HPDE6-E6E7 (cell line): ENCODE measurements around the gene SLC35F6.

Source experiments
- DNase-seq: peaks from one replicate; pipeline ENCODE4 v3.0.0; 2011; ENCODE audit warnings: missing footprints; ENCODE audit errors: extremely low spot score

The SLC35F6 gene, protein sequence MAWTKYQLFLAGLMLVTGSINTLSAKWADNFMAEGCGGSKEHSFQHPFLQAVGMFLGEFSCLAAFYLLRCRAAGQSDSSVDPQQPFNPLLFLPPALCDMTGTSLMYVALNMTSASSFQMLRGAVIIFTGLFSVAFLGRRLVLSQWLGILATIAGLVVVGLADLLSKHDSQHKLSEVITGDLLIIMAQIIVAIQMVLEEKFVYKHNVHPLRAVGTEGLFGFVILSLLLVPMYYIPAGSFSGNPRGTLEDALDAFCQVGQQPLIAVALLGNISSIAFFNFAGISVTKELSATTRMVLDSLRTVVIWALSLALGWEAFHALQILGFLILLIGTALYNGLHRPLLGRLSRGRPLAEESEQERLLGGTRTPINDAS

GRCh38 chr2:26764078-26764887 is at the start of gene SLC35F6:
TSS of gene SLC35F6 (plus strand) at chr2:26764284. CDS start at chr2:26764350, 66 bp downstream.
- DNase-seq: peak; percentile 60

DNA sequence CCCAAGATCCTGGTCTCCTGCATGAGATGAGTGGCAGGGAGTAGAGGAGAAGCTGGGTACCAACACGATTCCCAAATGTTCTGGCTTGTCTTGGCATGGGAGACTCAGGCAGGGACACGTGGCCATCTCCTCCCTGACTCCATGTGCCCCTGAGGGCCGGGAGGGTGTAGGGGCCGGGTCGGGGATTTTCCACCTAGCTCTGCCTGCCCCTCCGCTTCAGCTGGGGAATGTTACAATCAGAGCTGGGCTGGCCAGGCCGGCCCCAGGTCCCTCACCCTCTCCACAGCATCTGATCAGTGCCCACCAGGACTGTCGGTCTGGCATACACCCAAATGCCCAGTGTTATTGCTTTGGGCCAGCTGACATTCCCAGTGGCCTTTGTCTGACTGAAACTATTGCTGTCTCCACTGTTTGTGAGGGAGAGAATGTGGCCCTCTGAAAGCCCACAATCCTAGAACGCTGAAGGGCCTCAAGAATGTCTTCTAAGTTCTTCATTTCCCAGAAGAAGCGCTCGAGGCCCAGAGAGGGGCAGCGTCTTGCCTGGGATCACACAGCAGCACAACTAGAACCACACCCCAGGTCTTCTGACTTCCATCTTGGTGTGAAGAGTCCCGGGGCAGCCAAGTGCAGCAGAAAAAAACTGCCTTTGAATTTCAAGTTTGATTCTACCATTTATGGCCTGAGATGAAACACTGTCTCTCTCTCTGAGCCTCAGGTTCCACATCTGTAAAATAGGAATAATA is 48.4 kb upstream of the SLC35F6 start:
- DNase-seq: no peak

DNA sequence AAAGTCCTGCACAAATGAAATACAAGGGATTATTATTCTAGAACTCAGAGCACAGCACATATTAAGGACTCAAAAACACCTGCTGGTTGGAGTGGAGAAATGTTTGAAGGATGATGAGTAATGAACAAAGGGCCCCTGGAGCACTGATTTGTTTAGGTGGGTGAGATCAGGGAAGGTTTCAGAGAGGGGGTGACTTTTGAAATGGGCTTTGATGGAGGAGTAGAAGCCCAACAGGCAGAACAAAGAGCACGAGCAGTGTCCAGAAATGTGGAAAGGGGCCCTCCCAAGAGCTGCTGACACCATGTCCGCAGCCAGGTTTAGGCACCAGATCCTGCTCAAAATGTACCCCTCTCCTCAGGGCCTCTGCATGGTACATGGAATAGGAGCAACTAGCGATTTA is 47.7 kb upstream of the SLC35F6 start:
- no peak for DNase-seq

GRCh38 chr2:26716769-26717168 is 47.3 kb upstream of the SLC35F6 start:
- no peak for DNase-seq

DNA sequence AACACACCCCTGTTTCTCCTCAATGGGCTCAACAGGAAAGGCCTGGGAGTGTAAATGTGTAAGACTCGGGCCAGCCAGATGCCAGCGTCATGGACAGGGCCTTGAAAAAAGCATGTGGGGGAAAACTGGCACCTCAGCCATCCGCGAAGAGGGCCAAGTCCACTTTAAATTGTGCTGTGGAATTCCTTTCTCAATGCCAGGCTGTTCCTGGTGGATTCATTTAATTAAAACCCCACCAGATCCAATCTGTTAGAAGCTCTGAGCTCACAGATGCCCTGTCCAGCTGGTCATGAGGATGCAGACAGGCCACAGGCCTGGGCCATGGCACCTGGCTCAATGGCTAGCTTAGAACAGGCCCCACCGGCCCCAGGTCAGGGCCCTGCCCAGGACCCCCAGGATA is 46.7 kb upstream of the SLC35F6 start:
- no peak for DNase-seq

- no peak for DNase-seq
These were observed 45.0 kb upstream of the SLC35F6 start for GRCh38 chr2:26718949-26719686.

GRCh38 chr2:26720322-26721114 is 43.6 kb upstream of the SLC35F6 start:
- DNase-seq: no peak

DNA sequence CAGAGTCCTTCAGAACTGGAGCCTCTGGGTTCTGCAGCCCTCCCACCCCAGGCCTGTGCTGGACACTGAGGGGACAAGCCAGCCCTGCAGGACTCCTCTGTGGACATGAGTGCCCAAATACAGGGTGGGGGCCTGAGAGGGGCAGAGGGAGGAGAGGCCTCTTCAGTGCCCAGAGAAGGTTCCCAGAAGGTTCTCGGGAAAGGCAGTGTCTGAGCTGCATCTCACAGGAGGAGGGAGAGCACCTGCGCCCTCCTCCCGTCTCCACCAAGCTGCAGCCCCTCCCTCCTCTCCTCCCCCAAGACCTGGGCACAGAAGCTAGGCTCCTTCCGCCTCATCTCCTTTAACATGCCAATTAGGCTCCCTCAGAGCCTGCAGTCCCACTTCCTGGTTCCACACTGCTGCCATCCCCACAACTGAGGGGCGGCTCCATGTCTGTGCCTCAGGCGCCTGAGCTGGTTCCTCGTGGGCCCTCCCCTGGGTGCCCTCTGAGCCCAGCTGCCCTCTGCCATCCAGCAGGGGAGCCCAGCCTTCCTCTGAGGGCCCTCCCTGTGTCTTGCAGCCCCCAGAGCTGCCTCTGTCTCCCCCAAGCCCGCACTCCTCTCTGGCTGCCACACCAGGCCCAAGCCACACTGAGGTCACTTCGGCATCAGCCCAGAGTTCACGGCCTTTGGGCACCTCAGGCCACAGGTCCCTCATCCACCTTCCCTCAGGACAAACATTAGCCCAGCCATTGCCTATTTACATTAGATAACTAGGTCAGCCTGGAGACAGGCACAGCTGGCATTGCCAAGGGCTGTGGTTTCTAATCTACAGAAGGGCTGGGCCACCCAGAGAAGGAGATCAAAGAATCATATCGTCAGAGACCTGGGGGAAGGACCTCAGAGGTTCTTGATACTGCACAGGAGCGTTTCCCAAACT is 42.7 kb upstream of the SLC35F6 start:
- DNase-seq: no peak

GRCh38 chr2:26722328-26722727 is 41.8 kb upstream of the SLC35F6 start:
- no peak for DNase-seq

DNA sequence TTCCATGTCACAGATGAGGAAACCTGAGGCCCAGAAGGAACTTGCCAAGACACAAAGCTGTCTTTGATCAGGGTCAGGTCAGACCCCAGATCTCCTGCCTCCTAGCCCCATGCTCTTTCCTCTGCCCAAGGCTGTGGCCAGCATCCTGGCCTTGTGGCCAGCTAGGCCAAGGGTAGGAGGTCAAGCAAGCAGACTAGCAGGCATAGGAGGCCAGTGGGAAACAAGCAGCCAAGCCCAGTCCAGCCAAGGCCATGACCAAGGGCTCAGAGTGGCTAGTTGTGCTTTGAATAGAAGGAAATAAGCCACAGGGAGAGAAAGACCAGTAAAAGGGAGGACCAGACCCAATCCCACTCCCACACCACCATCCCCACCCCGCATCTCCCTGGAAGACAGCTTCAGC is 41.2 kb upstream of the SLC35F6 start:
- DNase-seq: no peak

GRCh38 chr2:26723475-26723874 is 40.6 kb upstream of the SLC35F6 start:
- no peak for DNase-seq

GRCh38 chr2:26723991-26724750 is 39.9 kb upstream of the SLC35F6 start:
- peak; percentile 60 for DNase-seq

DNA sequence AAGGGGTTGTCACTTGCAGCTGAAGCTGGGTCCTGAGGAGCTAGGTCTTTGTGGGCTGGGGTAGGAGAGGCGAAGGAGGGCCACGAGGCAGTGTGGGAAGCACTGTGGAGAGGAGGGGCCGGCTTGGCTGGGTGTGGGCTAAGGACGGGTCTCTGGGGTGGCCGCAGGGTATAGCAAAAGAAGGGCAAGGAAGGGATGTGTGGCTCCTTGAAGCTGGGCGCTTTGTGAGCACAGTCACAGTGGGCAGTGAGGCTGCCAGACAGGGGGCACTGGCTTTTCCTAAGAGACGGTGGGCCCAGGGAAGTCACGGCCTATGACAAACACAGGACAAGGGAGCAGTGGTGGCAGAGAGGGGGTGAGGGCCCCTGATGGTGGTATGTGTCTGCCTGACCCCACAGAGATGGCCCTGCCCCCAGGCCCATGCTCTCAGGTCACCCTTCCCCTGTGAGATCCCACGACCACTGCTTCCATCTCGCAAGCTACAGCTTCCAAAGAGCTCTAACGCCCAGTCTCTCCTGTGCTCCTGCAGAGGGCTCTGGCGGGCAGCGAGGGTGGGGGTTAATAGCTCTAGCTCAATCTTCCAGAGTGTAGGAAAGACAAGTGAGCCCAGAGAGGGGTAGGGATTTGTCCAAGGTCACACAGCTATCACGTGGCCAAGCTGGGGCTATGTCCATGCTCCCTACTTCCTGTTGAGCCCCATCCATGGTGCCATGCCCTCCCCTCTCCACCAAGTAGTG is 39.1 kb upstream of the SLC35F6 start:
- DNase-seq: no peak

GRCh38 chr2:26725521-26725820 is 38.6 kb upstream of the SLC35F6 start:
- no peak for DNase-seq

DNA sequence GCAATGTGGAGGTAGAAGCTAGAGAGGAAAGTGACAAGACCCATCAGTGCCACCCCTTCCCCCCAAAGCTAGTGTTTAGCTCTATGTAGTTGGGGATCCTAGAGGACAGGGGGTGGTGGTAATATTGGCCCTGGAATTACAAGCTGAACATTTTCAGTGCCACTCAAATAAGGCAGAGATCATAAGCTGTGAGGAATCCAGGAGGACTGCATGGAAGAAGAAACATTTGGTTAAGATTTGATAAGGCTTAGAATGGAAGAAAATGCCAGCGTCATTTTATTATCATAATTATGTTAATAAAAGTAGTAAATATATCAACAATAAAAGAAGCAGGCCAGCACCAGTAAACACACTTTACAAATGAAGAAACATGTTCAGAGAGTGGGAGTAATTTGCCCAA is 37.9 kb upstream of the SLC35F6 start:
- no peak for DNase-seq

GRCh38 chr2:26727641-26728561 is 36.2 kb upstream of the SLC35F6 start:
- DNase-seq: no peak

GRCh38 chr2:26729311-26729710 is 34.8 kb upstream of the SLC35F6 start:
- no peak for DNase-seq
